ENCODE results near the gene DIO3.
A peak's percentile ranks its signal among the peaks of the same experiment; 100 is the strongest.

DIO3 gene

DNA sequence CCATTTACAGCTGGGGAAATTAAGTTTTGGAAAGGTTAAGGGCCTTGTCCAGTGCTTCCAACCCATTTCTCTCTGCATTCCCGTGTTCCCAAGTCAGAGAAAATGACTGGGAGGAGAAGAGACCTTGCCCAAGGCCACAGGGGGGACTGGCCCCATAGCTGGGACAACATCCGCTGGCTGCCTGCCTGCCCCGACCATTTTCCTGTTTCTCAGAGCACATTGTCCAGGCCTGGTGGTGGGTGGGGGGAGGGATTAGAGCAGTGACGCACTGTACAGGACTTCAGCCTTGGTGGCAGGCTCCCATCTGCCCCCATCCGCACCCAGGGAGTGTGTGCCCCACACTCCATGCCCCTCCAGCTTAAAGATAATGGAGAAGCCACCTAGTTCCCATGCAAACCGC is 27.7 kb downstream of the DIO3 start:
- ATAC-seq (ENCODE audit: low read depth) = no peak
- Mint-ChIP-seq H3K36me3 (no peaks in the 10 kb centered on the region), H3K4me1 (peaks cover 3% of the 10 kb centered on the region), H3K9me3 (no peaks in the 10 kb centered on the region), H3K27ac (no peak overlapping the region), H3K27me3 (no peaks in the 10 kb centered on the region), H3K4me3 (no peak overlapping the region)
- no peak for DNase-seq (ENCODE audit: low spot score in 2 of 2)

DNA sequence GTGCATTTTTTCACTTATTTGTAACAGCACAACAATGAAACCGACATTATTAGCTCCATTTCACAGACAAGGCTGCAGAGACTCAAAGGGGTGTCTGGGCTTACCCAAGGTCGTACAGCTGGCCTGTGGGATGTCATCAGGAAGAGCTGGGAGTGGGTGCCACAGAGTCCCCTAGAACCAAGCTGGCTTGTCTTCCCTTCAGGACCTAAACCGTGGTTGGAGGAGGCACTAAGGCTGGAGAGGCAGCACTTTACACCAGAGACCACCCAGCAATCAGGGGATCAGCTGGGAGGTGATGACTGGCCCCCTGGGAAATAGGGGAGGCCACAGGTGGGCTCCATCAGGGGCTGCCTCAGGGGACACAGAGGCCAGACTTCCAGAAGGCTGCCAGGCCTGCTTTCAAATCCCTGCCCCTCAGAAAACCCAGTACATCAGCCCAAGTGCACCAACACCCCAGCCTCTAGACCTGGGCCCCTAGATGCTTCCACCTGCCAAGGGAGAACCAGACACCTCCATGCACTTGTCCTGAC is 28.3 kb downstream of the DIO3 start:
- Mint-ChIP-seq H3K4me1 (peaks cover 3% of the 10 kb centered on the region), H3K36me3 (no peaks in the 10 kb centered on the region), H3K9me3 (no peaks in the 10 kb centered on the region), H3K27ac (no peak overlapping the region), H3K4me3 (no peak overlapping the region), H3K27me3 (no peaks in the 10 kb centered on the region)
- DNase-seq (ENCODE audit: low spot score in 2 of 2) (no peak), ATAC-seq (ENCODE audit: low read depth) (no peak)

DNA sequence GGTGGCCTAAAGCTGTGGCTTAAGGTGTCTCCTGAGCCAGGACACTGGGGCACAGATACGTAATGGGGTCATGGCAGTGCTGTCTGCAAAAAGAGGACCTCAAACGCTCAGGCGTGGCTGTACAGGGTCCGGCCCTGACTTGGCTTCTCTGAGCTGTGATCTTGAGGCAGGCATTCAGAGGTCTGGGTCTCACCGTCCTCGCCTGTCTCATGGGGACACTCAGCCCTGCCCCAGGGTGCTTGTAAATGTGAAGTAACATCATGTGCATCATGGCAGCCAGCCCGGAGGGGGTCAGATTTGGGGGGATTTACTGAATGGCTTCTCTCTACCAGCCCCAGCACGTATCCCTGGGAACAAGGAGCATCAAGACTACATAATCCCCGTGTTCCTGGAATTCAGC is 28.8 kb downstream of the DIO3 start:
- DNase-seq (ENCODE audit: low spot score in 2 of 2) (no peak), ATAC-seq (ENCODE audit: low read depth) (no peak)
- no peaks in the 10 kb centered on the region for H3K36me3 Mint-ChIP-seq
- no peak overlapping the region for H3K4me3 Mint-ChIP-seq
- no peaks in the 10 kb centered on the region for H3K27me3 Mint-ChIP-seq
- H3K4me1 Mint-ChIP-seq = peaks cover 3% of the 10 kb centered on the region
- H3K27ac Mint-ChIP-seq = no peak overlapping the region
- no peaks in the 10 kb centered on the region for H3K9me3 Mint-ChIP-seq

DNA sequence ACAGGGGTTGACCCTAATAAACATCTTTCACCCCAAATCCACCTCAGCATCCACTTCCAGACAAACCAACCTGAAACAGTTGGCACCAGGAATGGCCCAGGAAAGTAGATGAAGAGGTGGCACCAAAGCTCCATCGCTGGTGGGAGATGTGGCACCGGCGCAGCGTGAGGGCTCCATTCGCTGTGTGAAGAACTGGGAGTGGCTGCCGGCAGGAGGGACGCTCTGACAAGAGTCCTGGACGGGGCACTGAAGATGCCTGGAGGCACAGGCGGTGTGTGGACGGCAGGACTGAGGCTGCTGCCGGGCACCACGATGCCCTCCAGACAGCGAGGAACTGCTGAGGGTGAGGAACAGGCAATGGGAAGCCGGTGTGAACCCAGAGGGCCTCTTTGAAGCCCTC is 29.3 kb downstream of the DIO3 start:
- H3K27ac Mint-ChIP-seq = no peak overlapping the region
- ATAC-seq (ENCODE audit: low read depth) (no peak), DNase-seq (ENCODE audit: low spot score in 2 of 2) (no peak)
- no peaks in the 10 kb centered on the region for H3K36me3 Mint-ChIP-seq
- no peaks in the 10 kb centered on the region for H3K27me3 Mint-ChIP-seq
- no peak overlapping the region for H3K4me3 Mint-ChIP-seq
- peaks cover 3% of the 10 kb centered on the region for H3K4me1 Mint-ChIP-seq
- no peaks in the 10 kb centered on the region for H3K9me3 Mint-ChIP-seq

DNA sequence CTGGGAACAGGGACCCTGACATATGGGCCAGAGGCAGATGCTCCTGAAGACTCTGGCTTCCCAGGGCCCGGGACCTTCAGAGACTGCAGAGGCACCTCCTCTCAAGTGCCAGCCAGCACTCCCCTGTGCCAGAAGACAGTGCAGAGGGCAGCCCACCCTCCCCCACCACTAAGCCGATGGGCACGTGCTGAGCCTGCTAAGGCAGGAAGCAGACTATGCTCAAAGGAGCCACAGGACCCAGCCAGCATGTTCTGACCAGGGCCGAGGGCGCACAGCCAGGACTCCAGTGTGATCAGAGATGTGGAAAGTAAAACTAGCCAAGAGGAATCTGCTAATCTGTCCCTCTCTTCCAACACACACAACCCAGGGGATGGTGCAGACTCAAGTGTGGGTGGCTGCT is 29.8 kb downstream of the DIO3 start:
- H3K27ac Mint-ChIP-seq = no peak overlapping the region
- DNase-seq (ENCODE audit: low spot score in 2 of 2) = no peak
- peaks cover 8% of the 10 kb centered on the region for H3K4me1 Mint-ChIP-seq
- no peak for ATAC-seq (ENCODE audit: low read depth)
- no peaks in the 10 kb centered on the region for H3K36me3 Mint-ChIP-seq
- H3K4me3 Mint-ChIP-seq = no peak overlapping the region
- H3K9me3 Mint-ChIP-seq = peaks cover 3% of the 10 kb centered on the region
- H3K27me3 Mint-ChIP-seq = no peaks in the 10 kb centered on the region

DNA sequence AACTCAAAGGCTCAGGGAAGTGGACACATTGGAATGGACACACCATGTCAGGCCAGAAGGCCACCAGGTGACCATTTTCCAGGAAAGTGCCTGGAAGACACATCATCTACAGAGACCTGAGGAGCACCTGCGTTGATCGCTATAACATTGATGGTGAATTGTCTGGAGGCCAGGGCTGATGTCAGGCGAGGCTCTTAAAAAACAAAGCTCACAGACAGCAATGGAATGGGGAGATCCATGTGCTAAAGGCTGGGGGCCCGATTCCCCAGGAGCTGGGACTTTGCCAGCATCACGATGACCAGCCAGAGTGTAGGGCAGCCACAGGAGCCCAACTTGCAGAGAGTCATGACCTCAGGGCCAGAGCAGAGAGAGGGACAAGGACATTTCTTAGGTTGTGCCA is 30.3 kb downstream of the DIO3 start:
- peaks cover 4% of the 10 kb centered on the region for H3K9me3 Mint-ChIP-seq
- H3K4me1 Mint-ChIP-seq = peaks cover 12% of the 10 kb centered on the region
- H3K36me3 Mint-ChIP-seq = no peaks in the 10 kb centered on the region
- no peaks in the 10 kb centered on the region for H3K27me3 Mint-ChIP-seq
- DNase-seq (ENCODE audit: low spot score in 2 of 2) (no peak), ATAC-seq (ENCODE audit: low read depth) (no peak)
- H3K4me3 Mint-ChIP-seq = no peak overlapping the region
- no peak overlapping the region for H3K27ac Mint-ChIP-seq

DNA sequence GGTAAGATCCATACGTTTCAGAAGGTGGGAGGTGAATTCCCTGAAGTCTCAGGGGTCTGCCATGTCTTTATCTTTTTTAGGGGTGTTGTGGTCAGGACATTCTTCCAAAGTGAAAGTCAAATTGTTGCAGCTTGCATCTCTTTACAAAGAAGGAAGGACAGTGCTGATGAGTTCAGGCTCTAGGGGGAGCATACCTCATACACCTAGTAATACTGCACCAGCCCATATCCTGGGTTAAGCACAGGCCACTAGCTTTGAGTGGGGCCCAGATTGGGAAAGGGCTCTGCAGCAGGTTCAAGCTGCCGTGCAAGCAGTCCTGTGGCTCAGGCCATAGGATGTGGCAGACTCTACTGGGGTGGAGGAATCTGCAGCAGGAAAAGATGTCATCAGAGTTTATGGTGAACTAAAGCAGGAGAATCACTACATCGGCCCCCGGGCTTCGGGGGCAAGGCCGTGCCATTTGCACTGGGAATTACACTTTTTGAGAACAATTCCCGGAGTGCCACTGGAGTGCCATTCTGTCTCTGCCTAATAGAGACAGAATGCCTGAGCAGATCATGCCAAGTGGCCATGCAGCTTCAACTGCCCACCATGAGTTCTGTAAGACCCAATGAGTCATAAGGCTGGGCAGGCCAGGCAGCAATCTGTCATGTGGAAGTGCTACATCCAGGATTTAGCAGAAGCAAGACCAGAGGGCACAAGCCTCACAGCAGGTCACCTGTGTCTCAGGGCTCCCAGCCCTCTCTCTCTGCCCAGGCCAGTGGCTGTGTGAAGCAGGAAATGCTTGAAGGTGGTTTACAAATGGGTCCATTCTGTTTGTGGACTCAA is 32.3 kb downstream of the DIO3 start:
- Mint-ChIP-seq H3K36me3 (peaks cover 1% of the 10 kb centered on the region), H3K9me3 (peaks cover 8% of the 10 kb centered on the region), H3K4me1 (peaks cover 25% of the 10 kb centered on the region), H3K4me3 (no peak overlapping the region), H3K27ac (no peak overlapping the region), H3K27me3 (no peaks in the 10 kb centered on the region)
- DNase-seq (ENCODE audit: low spot score in 2 of 2) = no peak
- no peak for ATAC-seq (ENCODE audit: low read depth)

DNA sequence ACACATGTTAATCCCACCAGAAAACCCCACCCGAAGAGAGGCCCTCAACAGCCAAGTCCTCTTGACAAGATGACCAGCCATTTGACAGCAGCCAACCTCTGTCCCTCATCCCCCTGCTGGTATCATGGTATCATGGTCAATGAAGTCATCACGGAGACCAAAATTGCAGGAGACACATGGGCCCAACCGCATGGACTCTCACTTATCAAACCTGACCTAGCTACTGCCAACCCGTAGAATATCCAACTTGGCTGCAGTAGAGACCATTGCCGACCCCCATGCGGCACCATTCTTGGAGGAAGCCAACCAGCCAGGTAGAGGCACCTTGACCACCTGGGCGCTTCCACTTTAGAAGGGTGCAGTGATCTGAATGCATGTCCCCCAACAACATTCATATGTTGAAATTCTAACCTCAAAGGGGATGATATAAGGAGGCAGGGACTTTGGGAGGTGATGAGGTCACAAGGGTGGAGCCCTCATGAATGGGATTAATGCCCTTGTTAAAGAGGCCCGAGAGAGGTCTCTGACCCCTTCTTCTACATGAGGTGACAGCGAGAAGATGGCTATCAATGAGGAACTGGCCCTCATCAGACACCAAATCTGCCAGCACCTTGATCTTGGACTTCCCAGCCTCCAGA is 33.3 kb downstream of the DIO3 start:
- ATAC-seq (ENCODE audit: low read depth) (no peak), DNase-seq (ENCODE audit: low spot score in 2 of 2) (no peak)
- H3K36me3 Mint-ChIP-seq = peaks cover 1% of the 10 kb centered on the region
- peaks cover 25% of the 10 kb centered on the region for H3K4me1 Mint-ChIP-seq
- H3K27me3 Mint-ChIP-seq = no peaks in the 10 kb centered on the region
- H3K27ac Mint-ChIP-seq = no peak overlapping the region
- H3K4me3 Mint-ChIP-seq = no peak overlapping the region
- peaks cover 8% of the 10 kb centered on the region for H3K9me3 Mint-ChIP-seq

DNA sequence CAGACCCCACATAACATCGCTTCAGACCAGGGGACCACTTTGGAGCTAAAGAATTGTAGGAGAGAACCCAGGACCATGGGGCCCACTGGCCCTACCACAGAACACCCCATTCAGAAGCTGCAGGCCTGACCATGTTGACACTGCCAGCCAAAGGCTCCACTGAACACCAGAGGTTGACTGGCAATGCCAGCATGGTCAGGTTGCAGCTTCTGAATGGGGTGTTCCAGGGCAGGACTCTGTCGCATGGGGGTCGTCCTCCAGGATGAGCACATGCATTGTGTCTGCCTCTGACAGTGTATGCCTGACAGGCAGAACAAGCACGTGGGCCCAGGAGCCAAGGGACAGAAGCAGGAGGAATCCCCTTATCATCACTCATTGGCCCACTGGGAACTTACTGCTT is 34.1 kb downstream of the DIO3 start:
- H3K27ac Mint-ChIP-seq = no peak overlapping the region
- H3K36me3 Mint-ChIP-seq = peaks cover 1% of the 10 kb centered on the region
- no peak for ATAC-seq (ENCODE audit: low read depth)
- H3K9me3 Mint-ChIP-seq = peaks cover 8% of the 10 kb centered on the region
- H3K27me3 Mint-ChIP-seq = no peaks in the 10 kb centered on the region
- DNase-seq (ENCODE audit: low spot score in 2 of 2) = no peak
- H3K4me3 Mint-ChIP-seq = no peak overlapping the region
- peaks cover 25% of the 10 kb centered on the region for H3K4me1 Mint-ChIP-seq

DNA sequence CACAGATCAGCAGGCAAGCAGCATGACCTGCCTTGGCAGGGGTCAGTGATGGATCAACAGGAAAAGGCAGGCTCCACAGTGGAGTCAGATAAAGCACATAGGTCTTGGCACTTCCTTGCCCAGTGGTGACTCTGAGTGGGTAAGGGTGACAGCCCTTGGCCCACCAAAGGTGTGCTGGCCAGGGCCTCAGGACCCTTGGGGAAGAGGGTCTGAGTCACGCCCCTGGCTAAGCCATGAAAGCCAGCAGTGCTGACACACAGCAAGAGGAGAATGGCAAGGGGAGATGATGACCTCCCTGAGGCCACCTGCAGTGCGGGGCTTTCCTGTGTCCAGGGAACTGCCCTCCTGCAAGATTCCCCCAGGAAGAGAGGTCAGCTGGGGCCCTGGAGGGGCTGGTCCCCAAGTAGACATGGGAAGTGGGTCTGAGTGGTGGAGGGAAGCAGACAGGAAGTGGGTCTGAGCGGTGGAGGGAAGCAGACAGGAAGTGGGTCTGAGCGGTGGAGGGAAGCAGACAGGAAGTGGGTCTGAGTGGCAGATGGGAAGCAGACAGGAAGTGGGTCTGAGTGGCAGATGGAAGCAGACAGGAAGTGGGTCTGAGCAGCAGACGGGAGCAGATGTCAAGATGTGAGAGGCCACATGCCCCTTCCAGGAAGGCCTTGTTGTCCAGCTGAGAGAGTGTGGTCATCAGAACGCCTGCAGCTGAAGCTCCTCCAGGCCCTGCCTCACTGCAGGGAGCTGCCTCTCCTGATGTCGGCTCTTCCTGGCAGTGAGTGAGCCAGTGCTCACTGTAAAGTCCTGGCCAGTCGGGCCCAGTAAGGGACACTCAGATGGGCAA is 34.8 kb downstream of the DIO3 start:
- H3K27me3 Mint-ChIP-seq = no peaks in the 10 kb centered on the region
- peaks cover 8% of the 10 kb centered on the region for H3K9me3 Mint-ChIP-seq
- peaks cover 25% of the 10 kb centered on the region for H3K4me1 Mint-ChIP-seq
- peaks cover 1% of the 10 kb centered on the region for H3K36me3 Mint-ChIP-seq
- DNase-seq (ENCODE audit: low spot score in 2 of 2) = no peak
- H3K4me3 Mint-ChIP-seq = peak overlapping the region; percentile 32
- ATAC-seq (ENCODE audit: low read depth) = peak; percentile 39
- H3K27ac Mint-ChIP-seq = no peak overlapping the region

DNA sequence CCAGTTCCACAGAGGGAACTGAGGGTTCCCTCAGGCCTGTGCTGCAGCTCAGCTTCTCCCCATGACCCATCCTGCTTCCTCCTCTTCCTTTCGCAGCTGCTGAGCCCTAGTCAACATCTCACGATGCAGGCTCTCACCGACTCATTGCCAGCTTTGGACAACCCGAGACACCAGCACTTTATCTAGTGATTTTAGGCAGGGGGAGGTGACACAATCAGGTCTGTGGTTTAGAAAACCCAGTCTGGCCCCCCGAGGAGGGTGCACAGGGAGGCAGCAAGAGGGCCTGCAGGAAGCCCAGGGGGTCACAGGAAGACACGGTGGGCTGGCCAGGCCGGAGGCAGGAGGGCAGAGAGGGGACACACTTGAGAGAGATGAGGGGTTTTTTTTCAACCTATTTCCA is 35.4 kb downstream of the DIO3 start:
- Mint-ChIP-seq H3K27ac (no peak overlapping the region), H3K27me3 (no peaks in the 10 kb centered on the region), H3K4me3 (peak overlapping the region; percentile 18), H3K9me3 (peaks cover 8% of the 10 kb centered on the region), H3K36me3 (peaks cover 1% of the 10 kb centered on the region), H3K4me1 (peaks cover 25% of the 10 kb centered on the region)
- no peak for DNase-seq (ENCODE audit: low spot score in 2 of 2)
- no peak for ATAC-seq (ENCODE audit: low read depth)

DNA sequence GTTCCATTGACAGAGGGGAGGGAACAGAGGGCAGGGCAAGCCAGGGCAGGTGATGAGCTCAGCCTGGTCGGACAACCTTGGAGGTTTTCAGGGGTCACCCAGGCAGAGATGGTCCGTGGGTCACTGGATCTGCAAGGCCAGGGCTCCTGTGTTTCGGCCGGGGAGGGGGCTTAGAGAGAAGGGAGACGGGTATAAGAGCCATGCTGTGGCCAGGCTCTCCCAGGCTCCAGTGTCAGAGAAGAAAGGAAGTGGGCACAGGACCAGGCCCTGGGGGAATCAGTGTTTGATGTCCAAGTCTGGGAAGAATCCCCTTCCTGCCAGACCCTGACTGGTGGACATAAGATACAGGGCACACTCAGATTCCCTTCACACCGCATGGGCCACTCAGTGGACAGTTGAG is 36.9 kb downstream of the DIO3 start:
- H3K36me3 Mint-ChIP-seq = peaks cover 1% of the 10 kb centered on the region

DNA sequence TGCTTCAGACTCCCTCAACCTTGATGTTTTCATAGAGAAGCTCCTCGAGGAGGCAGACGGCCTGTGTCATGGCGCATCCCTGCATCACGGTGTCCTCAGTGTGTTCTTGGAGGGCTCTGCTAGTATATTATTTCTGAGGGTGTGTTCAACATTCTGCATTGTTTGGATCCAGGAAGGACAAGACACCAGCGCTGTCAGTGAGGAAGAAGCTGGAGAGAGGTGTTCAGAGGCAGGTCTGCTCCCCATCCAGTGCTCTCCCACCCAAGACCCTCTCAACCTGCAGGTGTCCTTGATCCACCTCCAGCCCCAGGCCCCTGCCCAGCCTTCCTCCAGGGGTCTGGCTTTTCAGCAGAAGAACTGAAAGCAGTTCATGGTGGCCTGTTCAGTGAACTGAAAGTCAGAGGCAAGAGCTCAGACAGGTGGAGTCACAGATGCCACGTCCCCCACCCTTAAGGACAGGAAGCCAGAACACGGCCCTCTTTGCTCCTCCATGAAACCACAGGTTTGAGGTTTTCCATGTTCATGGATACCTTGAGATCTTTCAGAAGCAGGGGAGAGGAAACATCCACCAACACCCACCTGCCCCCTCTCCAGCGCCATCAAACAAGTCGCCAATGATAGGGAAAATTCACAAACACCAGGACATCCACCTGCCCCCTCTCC is 37.4 kb downstream of the DIO3 start:
- Mint-ChIP-seq H3K27me3 (peaks cover 4% of the 10 kb centered on the region), H3K4me1 (peaks cover 22% of the 10 kb centered on the region), H3K36me3 (peaks cover 1% of the 10 kb centered on the region), H3K27ac (no peak overlapping the region), H3K9me3 (peaks cover 8% of the 10 kb centered on the region), H3K4me3 (no peak overlapping the region)
- no peak for DNase-seq (ENCODE audit: low spot score in 2 of 2)
- no peak for ATAC-seq (ENCODE audit: low read depth)

More for the DNA sequence above, 36.9 kb downstream of the DIO3 start:
- no peak overlapping the region for H3K27ac Mint-ChIP-seq
- H3K27me3 Mint-ChIP-seq = peaks cover 4% of the 10 kb centered on the region
- H3K9me3 Mint-ChIP-seq = peaks cover 8% of the 10 kb centered on the region
- H3K4me3 Mint-ChIP-seq = no peak overlapping the region
- peaks cover 25% of the 10 kb centered on the region for H3K4me1 Mint-ChIP-seq
- DNase-seq (ENCODE audit: low spot score in 2 of 2) (no peak), ATAC-seq (ENCODE audit: low read depth) (no peak)
